HG02981 (cell line): ENCODE measurements around the gene TTLL5.

Experiments
- ATAC-seq: cut with Tn5 transposase; IDR thresholded peaks from one replicate; pipeline ENCODE4 v1.9.1; 2021; ENCODE audit warnings: mild to moderate bottlenecking, moderate library complexity; ENCODE audit not compliant: unreplicated experiment

Gene TTLL5

DNA sequence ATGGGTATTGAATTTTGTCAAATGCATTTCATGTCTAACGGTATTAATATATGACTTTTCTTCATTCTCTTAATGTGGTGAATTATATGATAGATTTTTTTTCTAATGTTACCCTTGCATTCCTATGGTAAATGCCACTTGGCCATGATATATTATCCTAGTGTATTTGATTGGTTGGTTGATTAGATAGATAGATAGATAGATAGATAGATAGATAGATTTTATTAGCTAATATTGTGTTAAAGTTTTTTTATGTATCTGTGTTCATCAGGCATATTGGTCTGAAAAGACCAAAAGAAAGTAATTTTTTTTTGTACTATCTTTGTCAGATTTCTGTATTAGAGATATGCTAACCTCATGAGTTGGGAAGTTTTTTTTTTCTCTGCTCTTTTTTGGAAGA, 196.2 kb downstream of the TTLL5 start:
- no peak for ATAC-seq

GRCh38 chr14:75858362-75858761, 197.3 kb downstream of the TTLL5 start:
- ATAC-seq: no peak

- no peak for ATAC-seq
Measured at GRCh38 chr14:75859746-75860145, 198.7 kb downstream of the TTLL5 start.

DNA sequence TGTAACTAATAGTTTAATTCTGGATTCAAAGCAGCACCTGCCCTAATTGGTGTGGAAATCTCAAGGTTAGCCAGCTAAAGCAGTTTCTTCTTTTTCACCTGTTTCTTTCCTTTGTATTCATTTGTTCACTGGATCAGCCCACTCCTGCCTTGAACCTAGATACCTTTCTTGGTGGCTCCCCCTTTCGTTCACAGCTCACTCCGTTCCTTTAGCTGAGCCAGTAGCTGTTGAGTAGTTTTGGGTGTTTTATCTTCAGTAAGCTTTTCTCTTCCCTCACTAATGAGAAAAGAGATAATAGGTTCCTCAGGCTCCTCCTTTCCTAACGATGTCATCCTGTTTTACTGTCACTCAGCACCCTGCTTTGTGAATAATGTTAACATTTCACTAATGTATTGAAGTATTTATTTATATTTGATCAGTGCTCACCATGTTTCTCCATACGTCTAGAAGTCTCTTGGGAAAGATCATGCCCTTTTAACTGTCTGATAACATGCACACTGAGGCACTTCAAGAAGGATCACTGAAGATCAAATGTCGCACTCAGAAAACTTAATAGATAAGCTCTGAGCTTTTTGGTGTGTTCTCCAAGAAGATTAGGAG, 199.6 kb downstream of the TTLL5 start:
- ATAC-seq: no peak

GRCh38 chr14:75861161-75861621, 200.1 kb downstream of the TTLL5 start:
- ATAC-seq: no peak

DNA sequence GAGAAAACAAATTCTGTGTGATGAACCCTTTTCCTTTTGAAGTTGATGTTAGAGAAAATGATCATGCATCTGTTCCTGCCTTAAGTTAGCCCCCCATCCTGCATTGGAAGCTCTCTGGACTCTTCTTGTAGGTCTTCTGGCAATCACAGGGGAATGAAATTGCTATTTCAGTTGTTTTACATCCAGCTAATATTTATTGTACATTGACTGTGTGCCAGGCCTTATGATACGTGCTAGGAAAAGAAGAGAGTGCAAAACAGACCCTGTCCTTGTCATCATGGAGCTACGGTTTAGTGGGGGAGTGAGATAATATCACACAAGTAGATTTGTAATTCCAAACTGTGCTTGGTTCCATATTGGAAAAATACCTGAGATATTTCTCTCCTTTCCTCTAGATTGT, 202.2 kb downstream of the TTLL5 start:
- no peak for ATAC-seq

- no peak for ATAC-seq
Measured at GRCh38 chr14:75864352-75864751, 203.3 kb downstream of the TTLL5 start.

GRCh38 chr14:75865531-75865930, 204.5 kb downstream of the TTLL5 start:
- ATAC-seq: no peak

DNA sequence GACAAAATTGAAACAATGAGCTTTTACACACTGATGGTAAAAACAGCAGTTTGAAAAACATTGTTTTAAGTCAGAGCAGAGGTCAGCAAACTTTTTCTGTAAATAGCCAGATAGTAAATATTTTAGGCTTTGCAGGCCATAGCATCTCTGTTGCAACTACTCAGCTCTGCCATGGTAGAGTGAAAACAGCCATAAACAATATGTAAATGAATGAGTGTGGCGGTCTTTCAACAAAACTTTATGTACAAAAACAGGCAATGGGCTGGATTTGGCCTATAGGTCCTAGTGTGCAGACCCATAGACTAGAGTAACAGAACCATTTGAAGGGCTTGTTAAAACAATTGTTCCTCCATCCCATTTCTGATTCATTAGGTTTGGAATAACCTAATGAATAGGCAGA, 205.9 kb downstream of the TTLL5 start:
- no peak for ATAC-seq

DNA sequence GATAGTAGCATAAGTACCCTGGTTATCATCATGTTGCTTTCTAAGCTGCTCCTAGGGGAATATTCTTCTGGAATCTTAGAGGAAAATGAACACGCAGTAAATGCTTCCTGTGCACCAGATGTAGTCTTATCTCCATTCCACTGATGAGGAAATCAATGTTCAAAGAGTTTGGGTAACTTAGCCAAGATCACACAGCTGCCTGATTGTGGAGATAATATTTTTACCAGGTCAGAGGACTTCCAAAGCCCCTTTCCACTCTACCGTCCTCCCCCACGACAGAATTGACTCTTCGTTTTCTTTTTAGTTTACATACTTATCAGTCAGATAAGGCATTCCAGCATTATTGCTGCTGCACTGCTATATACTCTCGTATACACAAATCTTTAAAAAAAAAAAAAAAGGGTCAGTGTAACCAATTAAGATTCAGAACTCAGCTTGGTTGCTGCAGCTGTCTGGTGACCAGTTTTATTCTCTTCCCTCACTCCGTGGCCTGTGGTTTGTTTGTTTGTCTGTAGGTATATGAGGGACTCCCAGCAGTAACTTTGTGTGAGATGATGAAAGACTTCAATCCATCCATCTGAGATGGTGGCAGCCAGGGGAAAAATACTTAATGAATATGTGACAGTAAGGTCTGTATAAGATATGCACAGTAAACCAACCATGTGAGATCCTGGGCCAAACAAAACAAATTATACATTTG, 210.3 kb downstream of the TTLL5 start:
- no peak for ATAC-seq

- ATAC-seq: peak; percentile 94
Measured at GRCh38 chr14:75875958-75876357, 214.9 kb downstream of the TTLL5 start.

GRCh38 chr14:75876530-75876929, 215.5 kb downstream of the TTLL5 start:
- ATAC-seq: no peak

DNA sequence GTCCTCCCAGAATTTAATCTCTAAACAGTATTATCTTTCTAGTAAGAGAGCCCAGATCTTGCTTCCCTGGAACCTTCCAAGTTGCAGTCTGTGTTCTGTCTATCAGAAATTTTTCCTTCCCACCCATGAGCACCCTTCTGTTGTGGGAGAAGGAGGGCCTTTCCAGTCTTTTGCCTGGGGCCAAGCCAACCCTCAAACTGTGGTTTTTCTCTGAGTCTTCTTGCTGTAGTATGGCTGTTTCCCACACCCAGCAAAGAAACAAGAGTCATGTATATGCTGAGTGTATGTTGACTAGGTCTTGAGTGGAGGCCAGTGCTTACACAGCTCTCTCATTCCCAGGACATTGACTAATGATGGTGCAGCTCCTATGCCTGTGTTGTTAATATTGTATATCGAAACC, 216.2 kb downstream of the TTLL5 start:
- ATAC-seq: no peak

DNA sequence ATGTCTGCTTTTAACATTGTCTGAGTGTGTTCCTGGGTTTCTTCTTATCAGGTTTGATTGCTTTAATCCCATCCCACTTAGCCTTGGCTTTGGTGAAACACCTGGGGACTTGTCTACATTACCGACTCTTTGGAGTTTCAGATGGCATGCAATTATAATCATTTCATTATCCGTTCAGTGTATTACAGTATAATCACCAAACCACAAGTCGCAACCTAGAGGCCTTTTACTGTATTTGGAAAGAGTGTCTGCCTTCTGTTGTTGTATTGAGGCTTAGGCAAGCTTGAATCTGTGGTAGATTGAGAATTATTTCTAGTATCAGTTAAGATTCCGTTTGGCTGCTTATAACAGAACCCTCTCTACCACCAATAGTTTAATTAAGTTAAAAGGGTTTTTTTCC, 216.8 kb downstream of the TTLL5 start:
- ATAC-seq: no peak

GRCh38 chr14:75879031-75879430, 218.0 kb downstream of the TTLL5 start:
- no peak for ATAC-seq

DNA sequence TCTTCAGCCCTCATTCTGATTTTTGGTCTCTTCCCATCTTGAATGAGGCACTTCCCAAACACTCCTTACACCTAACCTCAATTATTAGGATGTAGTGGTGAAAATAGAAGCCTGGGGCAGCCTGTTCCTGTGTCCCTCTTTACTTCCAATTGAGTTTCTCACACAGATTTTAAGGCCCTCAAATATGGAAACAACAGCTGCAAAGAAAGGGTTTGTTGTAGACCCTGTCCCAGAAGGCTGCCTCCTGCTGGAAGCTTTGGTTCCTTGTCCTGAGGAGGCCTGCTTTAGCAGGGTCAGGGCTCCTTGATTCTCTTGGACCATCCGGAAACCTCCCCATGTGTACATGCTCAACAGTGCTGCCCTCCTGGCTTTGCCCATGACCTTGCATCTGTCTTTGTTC, 219.5 kb downstream of the TTLL5 start:
- no peak for ATAC-seq

DNA sequence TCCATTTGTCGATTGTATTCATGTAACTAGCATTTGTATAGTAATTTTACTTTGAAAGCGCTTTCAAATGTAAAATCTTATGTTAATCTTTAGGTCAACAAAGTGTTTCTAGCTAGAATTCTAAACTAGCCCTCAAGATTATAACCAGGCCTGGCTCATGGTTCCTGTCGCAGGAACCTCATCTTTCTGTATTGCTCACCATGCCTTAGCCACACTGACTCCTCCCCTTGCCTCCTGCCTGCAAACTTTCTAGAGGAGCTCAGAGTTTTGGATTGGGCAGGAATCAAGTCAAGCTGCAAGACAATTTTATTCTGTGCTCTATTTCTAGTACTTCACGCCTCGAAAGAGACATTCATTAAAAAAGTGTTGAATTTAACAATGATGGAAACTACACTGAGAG, 220.9 kb downstream of the TTLL5 start:
- ATAC-seq: no peak

GRCh38 chr14:75884198-75884611, 223.2 kb downstream of the TTLL5 start:
- ATAC-seq: no peak

GRCh38 chr14:75885829-75886228, 224.8 kb downstream of the TTLL5 start:
- ATAC-seq: no peak

DNA sequence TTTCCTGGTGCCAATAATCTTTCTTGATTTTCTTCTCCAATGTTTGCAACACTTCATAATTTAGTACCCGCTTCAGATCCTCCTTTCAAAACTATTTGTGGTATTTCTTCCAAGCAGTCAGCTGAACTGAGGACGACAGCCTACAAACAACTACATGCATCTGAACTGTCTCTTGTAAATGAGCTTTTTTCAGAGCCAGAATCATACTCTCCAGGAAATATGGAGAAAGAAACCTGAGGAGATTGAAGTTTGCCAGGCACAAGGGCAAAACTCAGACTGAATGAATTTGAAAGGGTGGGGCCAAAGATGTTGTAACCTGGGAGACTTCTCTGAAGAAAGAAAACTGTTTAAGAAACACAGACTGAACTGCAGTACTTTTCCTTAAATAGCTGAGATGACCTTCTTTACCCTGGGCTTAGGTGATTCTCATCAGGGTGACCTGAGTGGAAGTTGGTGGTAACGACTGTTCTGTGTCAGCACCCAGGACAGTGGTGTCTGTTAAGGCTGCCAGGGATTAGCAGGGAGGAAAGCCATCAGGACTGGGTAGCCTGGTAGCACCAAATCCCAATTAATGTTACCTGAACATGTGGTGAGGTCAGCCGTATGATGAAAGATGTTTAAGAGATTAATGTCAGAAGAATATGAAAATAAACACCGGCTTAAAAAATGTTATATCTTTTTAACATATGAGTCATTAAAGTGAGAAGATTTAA, 225.7 kb downstream of the TTLL5 start:
- no peak for ATAC-seq

- no peak for ATAC-seq
Measured at GRCh38 chr14:75888945-75889344, 227.9 kb downstream of the TTLL5 start.

- ATAC-seq: no peak
Measured at GRCh38 chr14:75896341-75896740, 235.3 kb downstream of the TTLL5 start.
